Thyroid gland (tissue), 4 donors: Measurements from ENCODE around the gene TMEM167A.

ENCODE experiments used
- CTCF ChIP-seq, 6 experiments: fragments of 200-600 bp in 3 of 6; fragments of 450-650 bp in 3 of 6; sonication (generic) in 3 of 6; IDR thresholded peaks; one replicate each; pipeline ENCODE4 v1.5.1; 2016 to 2019; ENCODE audit warnings: antibody characterized with exemption in 6 of 6, mild to moderate bottlenecking in 2 of 6, inconsistent platforms in 1 of 6, moderate library complexity in 1 of 6
- POLR2A ChIP-seq, 2 donors: fragments of 450-650 bp; IDR thresholded peaks; one replicate each; pipeline ENCODE4 v1.6.1; 2017; ENCODE audit warnings: antibody characterized with exemption in 2 of 2, mild to moderate bottlenecking in 2 of 2, moderate library complexity in 1 of 2

GRCh38 chr5:83022334-83022733 is 54.9 kb downstream of the TMEM167A start:
- TF ChIP-seq CTCF (IDR thresholded peaks at IDR 0.05), result no peak
- no peak for TF ChIP-seq POLR2A (IDR thresholded peaks at IDR 0.05)
